Measurements from ENCODE around the gene GPC6. TPM values are rescaled to one million over a fixed set of nuclear protein-coding genes. Genes with fewer than 3 reads are reported as not detected.

The GPC6 gene
- total RNA-seq, 3 donors from 2014 or later (not counting 1 experiment from before 2014, with no cell fraction given) = not detected

DNA sequence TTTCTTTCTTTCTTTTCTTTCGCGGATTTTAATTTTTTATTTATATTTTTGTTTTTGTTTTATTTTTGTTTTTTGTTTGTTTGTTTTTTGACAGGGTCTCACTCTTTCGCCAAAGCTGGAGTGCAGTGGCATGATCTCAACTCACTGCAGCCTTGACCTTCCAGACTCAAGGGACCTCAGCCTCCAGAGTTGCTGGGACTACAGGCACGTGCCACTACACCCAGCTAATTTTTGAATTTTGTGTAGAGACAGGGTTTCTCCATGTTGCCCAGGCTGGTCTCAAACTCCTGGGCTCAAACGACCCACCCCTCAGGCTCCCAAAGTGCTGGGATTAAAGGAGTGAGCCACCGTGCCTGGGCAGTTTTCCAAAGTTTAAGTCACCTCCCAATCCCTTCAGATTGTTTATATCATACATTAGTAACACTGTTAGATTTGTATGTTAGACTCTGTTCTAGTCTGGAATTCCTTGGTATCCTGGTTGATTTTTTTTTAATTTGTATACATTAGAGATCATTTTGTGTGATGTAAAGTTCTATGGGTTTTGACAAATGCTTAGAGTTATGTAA lies 655.6 kb downstream of the GPC6 start:
- Histone ChIP-seq H3K27ac (ENCODE audit: low read length) (no peak overlapping the region), H3K9me3 (ENCODE audit: control insufficient read depth, insufficient read depth, low read length) (no peaks in the 10 kb centered on the region), H3K4me1 (ENCODE audit: control insufficient read depth, insufficient read depth, low read length) (no peaks in the 10 kb centered on the region), H3K36me3 (ENCODE audit: control insufficient read depth, insufficient read depth, low read length) (no peaks in the 10 kb centered on the region), H3K4me3 (ENCODE audit: low read length) (no peak overlapping the region), H3K27me3 (ENCODE audit: control insufficient read depth, insufficient read depth, low read length) (no peaks in the 10 kb centered on the region)
- peaks cover 6 to 11% of the 10 kb centered on the region in 2 donors for H3K9me3 Mint-ChIP-seq
- H3K4me3 Mint-ChIP-seq = no peak overlapping the region
- no peaks in the 10 kb centered on the region for H3K36me3 Mint-ChIP-seq
- TF ChIP-seq, protein P1, sequence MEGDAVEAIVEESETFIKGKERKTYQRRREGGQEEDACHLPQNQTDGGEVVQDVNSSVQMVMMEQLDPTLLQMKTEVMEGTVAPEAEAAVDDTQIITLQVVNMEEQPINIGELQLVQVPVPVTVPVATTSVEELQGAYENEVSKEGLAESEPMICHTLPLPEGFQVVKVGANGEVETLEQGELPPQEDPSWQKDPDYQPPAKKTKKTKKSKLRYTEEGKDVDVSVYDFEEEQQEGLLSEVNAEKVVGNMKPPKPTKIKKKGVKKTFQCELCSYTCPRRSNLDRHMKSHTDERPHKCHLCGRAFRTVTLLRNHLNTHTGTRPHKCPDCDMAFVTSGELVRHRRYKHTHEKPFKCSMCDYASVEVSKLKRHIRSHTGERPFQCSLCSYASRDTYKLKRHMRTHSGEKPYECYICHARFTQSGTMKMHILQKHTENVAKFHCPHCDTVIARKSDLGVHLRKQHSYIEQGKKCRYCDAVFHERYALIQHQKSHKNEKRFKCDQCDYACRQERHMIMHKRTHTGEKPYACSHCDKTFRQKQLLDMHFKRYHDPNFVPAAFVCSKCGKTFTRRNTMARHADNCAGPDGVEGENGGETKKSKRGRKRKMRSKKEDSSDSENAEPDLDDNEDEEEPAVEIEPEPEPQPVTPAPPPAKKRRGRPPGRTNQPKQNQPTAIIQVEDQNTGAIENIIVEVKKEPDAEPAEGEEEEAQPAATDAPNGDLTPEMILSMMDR (IDR thresholded peaks at IDR 0.05) = no peak
- intact Hi-C loops (cut with micrococcal nuclease) = no loop called here
- no peaks in the 10 kb centered on the region for H3K4me1 Mint-ChIP-seq
- DNase-seq (no peak), ATAC-seq (no peak)
- H3K27me3 Mint-ChIP-seq (ENCODE audit: low read depth in 2 of 2) = no peaks in the 10 kb centered on the region
- 93% methylated on average over 3 of the region's 6 CpGs for WGBS (ENCODE audit: insufficient coverage)
- no peak overlapping the region for H3K27ac Mint-ChIP-seq

DNA sequence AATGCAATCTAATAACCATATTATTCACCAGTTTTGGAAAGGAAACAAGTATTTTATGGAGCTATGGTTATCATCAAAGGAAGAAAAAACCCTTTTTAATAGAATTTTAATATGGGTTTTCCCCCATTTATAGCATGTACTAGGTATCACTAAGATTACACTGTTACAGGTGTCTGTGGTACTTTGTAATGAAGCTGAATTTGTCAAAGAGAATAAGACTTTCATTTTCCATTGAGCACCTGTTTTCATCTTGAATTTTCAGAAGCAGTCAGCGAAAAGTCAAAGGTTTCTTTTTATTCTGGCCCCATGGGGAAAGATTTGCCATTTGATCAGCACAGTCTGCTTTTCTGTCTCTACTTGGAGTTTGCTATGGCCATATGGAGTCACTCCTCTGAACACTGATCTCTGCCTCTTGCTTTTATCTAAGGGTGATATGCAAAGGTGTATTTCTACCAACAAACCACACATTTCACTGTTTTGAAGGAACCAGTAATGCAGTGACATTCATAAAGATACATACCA lies 662.9 kb downstream of the GPC6 start:
- Histone ChIP-seq H3K27ac (ENCODE audit: low read length) (no peak overlapping the region), H3K4me3 (ENCODE audit: low read length) (no peak overlapping the region), H3K36me3 (ENCODE audit: control insufficient read depth, insufficient read depth, low read length) (no peaks in the 10 kb centered on the region), H3K9me3 (ENCODE audit: control insufficient read depth, insufficient read depth, low read length) (no peaks in the 10 kb centered on the region), H3K4me1 (ENCODE audit: control insufficient read depth, insufficient read depth, low read length) (no peaks in the 10 kb centered on the region), H3K27me3 (ENCODE audit: control insufficient read depth, insufficient read depth, low read length) (no peaks in the 10 kb centered on the region)
- H3K9me3 Mint-ChIP-seq = no peaks in the 10 kb centered on the region
- no peaks in the 10 kb centered on the region for H3K4me1 Mint-ChIP-seq
- intact Hi-C loops (cut with micrococcal nuclease) = no loop called here
- H3K27me3 Mint-ChIP-seq (ENCODE audit: low read depth in 2 of 2) = no peaks in the 10 kb centered on the region
- TF ChIP-seq, protein P1 (IDR thresholded peaks at IDR 0.05) = no peak
- WGBS (ENCODE audit: insufficient coverage) = 63% methylated on average over 1 of the region's 1 CpG
- ATAC-seq (no peak), DNase-seq (no peak)
- no peak overlapping the region for H3K4me3 Mint-ChIP-seq
- H3K36me3 Mint-ChIP-seq = no peaks in the 10 kb centered on the region
- no peak overlapping the region for H3K27ac Mint-ChIP-seq

DNA sequence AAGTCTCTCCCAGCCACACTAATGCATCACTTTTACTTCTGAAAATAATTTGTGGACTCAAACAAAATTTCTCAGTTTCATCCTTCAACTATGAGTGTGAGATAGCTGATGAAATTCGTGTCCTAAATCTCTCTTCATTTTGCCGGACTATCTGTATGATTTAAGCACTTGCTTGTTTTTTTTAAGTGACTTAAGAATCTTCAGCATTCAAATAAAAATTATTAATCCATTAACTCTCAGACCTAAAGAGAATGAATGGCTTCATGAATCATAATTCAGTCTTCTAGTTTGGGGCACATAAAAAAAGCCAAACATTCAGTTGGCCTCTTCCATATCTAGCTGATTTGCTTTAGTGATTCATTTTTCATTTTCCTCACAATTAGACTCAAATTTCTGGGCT lies 673.4 kb downstream of the GPC6 start:
- H3K27ac ChIP-seq (ENCODE audit: low read length) = no peak overlapping the region
- DNase-seq (no peak), ATAC-seq (no peak)
- H3K4me1 Mint-ChIP-seq = no peaks in the 10 kb centered on the region
- no peaks in the 10 kb centered on the region for H3K36me3 ChIP-seq (ENCODE audit: control insufficient read depth, insufficient read depth, low read length)
- H3K27me3 ChIP-seq (ENCODE audit: control insufficient read depth, insufficient read depth, low read length) = no peaks in the 10 kb centered on the region
- TF ChIP-seq, protein P1 (IDR thresholded peaks at IDR 0.05) = no peak
- no peaks in the 10 kb centered on the region for H3K4me1 ChIP-seq (ENCODE audit: control insufficient read depth, insufficient read depth, low read length)
- WGBS (ENCODE audit: insufficient coverage) = 90% methylated on average over 2 of the region's 2 CpGs
- no peaks in the 10 kb centered on the region for H3K9me3 ChIP-seq (ENCODE audit: control insufficient read depth, insufficient read depth, low read length)
- no peaks in the 10 kb centered on the region for H3K27me3 Mint-ChIP-seq (ENCODE audit: low read depth in 2 of 2)
- H3K27ac Mint-ChIP-seq = no peak overlapping the region
- peaks cover 0 to 6% of the 10 kb centered on the region in 2 donors for H3K9me3 Mint-ChIP-seq
- no peak overlapping the region for H3K4me3 ChIP-seq (ENCODE audit: low read length)
- intact Hi-C loops (cut with micrococcal nuclease) = no loop called here
- H3K4me3 Mint-ChIP-seq = no peak overlapping the region
- no peaks in the 10 kb centered on the region for H3K36me3 Mint-ChIP-seq

DNA sequence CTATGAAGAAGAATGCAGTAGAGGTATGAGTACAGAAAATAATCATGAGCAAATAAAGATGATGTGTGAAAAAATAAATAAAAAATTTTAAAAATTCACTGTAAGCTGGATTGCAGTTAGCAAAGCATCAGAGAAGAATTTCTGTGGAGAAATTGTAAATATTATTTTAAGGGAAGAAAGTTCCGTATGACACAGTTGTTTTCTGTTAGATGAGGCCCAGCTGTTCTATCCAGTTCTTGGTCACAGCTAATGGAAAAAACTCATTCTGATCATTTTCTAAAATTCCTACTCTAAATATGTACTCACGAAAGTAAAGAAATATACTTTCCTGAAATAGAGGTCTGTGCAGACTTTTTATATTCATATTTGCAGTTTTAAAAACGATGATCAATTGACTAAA lies 674.1 kb downstream of the GPC6 start:
- no peaks in the 10 kb centered on the region for H3K27me3 Mint-ChIP-seq (ENCODE audit: low read depth in 2 of 2)
- no peak for DNase-seq
- Histone ChIP-seq H3K4me1 (ENCODE audit: control insufficient read depth, insufficient read depth, low read length) (no peaks in the 10 kb centered on the region), H3K4me3 (ENCODE audit: low read length) (no peak overlapping the region), H3K27me3 (ENCODE audit: control insufficient read depth, insufficient read depth, low read length) (no peaks in the 10 kb centered on the region), H3K36me3 (ENCODE audit: control insufficient read depth, insufficient read depth, low read length) (no peaks in the 10 kb centered on the region), H3K9me3 (ENCODE audit: control insufficient read depth, insufficient read depth, low read length) (no peaks in the 10 kb centered on the region), H3K27ac (ENCODE audit: low read length) (no peak overlapping the region)
- no peak overlapping the region for H3K27ac Mint-ChIP-seq
- no peak for ATAC-seq
- H3K4me1 Mint-ChIP-seq = no peaks in the 10 kb centered on the region
- H3K36me3 Mint-ChIP-seq = no peaks in the 10 kb centered on the region
- H3K9me3 Mint-ChIP-seq = peaks cover 0 to 6% of the 10 kb centered on the region in 2 donors
- intact Hi-C loops (cut with micrococcal nuclease) = no loop called here
- H3K4me3 Mint-ChIP-seq = no peak overlapping the region
- no CpG with 5 or more reads among the region's 3 CpGs for WGBS (ENCODE audit: insufficient coverage)
- TF ChIP-seq, protein P1 (IDR thresholded peaks at IDR 0.05) = no peak

Data from natural killer cell (primary cell).